ENCODE data around the gene KANK2.

KANK2 gene

DNA sequence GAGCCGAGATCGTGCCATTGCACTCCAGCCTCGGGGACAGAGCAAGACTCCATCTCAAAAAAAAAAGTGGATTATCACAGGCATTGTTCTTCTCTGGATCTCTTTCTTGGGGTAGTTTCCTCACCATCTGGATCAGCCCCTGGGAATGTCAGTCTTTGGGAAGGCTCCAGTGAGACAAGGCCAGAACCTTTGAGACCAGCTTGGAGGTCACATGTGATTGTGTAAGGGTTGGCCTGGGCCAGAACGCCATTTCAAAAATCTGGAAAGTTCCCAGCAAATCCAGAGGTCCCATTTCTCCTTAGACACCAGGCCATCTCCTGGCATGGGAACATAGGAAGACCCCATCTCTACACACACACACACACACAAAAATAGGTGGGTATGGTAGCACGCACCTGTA is 27.8 kb upstream of the KANK2 start:
- no peak for DNase-seq

DNA sequence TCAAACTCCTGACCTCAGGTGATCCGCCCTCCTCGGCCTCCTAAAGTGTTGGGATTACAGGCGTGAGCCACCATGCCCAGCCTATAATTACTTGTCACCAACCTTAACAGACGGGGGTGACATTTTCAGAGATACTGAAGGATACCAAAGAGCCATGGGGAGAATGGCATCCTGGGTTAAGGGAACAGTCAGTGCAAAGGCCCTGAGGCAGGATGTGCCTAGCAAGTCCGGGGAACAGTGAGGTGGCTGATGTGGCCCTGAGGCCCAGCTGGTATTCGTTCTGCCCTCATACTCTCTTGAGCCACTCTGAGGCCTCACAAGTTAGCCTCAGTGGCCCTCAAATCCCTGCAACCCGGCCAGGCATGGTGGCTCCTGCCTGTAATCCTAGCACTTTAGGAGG is 27.1 kb upstream of the KANK2 start:
- DNase-seq: no peak

DNA sequence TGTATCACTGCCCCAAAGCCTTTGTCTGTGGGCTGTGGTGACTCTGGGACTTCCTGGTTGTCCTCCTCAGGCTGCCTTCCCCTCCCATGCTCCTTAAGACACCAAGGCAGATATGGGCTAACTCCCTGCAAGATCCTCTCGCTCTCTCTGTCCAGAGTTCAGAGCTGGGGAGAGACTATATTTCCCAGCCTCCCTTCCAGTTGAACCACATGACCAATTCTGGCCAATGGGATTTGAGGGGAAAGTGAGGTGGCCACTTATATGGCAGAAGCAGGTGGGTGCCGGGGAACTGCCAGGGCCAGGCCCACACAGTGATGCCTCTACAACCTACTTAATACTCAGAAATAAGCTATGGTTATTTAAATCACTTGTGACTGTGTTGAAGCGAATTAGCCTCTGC is 25.9 kb upstream of the KANK2 start:
- no peak for DNase-seq

DNA sequence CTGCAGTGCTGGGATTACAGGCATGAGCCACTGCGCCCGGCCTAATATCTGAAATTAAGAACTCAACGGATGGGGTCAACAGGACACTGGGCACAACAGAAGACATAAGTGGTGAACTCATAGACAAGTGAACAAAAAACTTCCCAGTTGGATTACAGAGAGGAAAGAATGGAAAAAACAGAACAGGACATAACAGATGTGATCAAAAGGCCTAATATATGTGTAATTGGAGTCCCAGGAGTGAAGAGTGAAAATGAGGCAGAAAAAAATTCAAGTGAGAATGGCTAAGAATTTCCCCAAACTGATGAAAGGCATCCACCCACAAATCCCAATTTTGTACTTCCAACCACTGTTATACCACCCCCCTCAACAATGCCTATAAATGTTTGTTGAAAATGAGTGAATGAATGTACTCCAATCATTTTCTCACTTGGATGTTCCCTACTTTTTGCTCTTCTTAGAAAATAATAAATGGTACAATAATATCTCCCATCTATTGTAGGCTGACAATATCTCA is 23.8 kb upstream of the KANK2 start:
- DNase-seq: no peak

DNA sequence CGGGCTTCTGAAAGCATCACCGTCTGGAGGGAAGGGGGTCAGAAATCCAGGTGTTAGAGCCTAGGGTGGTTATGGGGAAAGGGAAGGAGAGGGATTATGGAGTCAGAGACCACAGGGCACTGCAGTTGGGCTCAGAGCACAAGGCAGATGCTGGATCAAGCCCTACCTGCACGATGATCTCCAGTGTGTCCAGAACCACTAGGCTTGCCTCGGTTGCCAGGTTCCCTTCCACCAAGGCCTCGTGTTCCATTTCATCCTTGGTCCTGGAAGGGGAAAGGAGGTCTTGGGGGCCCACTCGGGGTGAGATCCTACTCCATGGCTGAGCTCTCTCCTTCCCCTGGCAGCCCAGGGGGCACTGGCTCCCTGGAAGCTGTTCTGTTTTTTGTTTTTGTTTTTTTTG is 17.0 kb upstream of the KANK2 start:
- DNase-seq: no peak

DNA sequence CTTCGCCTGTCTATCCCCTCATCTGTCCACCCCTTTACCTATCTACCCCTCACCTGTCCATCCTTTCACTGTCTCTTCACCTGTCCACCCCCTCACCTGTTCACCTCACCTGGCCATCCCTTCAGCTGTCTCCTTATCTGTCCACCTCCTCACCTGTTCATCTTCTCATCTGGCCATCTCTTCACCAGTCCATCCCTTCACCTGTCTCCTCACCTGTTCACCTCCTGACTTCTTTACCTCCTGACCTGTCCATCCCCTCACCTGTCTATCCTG is 13.2 kb upstream of the KANK2 start:
- DNase-seq: no peak

DNA sequence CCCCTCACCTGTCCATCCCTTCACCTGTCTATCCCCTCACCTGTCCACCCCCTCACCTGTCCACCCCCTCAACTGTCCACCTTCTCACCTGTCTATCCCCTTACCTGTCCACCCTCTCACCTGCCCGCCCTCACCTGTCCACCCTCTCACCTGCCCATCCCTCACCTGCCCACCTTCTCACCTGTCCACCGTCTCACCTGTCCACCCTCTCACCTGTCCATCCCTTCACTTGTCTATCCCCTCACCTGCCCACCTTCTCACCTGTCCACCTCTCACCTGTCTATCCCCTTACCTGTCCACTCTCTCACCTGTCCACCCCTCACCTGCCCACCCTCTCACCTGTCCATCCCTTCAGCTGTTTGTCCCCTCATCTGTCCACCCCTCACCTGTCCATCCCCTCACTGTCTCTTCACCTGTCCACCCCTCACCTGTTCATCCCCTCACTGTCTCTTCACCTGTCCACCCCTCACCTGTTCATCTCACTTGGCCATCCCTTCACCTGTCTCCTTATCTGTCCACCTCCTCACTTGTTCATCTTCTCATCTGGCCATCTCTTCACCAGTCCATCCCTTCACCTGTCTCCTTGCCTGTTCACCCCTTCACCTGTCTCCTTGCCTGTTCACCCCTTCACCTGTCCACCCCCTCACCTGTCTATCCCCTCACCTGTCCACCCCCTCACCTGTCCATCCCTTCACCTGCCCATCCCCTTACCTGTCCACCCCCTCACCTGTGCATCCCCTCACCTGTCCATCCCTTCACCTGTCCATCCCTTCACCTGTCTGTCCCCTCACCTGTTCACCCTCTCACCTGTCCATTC is 12.7 kb upstream of the KANK2 start:
- DNase-seq: no peak

DNA sequence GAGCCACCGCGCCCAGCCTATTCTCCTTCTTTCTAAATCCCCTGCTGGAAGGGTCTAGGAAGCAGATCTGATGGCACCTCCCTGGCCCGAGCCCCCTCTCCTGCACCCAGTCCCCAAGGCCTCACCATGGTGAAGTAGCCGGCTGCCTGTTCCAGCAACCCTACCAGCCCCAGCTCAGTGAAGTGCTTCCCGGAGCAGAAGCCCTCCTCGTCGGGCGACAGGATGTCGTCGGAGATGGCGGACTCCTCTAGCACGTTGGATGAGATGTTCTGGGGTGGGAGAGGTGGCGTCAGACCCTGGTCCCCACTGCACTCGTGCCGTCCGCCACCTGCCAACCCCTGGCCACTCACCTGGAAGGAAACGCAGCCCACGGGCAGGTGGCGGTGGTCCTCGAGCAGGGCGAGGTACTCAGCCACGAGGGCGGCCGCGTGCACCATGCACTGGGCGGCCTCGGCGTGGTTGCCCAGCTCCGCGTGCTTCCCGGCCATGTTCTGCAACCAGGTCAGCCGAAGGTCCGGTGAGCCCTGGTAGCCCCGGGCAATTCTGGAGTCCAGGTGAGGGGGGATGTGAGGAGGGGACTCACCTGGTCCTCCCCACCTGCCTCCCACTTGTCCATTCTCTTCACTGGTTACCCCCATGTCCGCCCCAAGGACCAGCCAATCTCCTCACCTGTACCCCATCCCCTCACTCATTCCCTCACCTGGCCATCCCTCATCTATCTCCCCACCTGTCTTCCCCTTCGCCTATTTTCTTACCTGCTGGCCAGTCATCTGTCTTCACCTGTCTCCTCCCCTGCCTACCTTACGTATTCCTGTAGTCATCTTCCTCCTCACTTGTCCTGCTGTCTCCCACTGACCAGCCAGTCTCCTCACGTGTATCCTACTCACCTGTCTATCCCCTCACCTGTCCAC is 11.5 kb upstream of the KANK2 start:
- peak; percentile 47 for DNase-seq

DNA sequence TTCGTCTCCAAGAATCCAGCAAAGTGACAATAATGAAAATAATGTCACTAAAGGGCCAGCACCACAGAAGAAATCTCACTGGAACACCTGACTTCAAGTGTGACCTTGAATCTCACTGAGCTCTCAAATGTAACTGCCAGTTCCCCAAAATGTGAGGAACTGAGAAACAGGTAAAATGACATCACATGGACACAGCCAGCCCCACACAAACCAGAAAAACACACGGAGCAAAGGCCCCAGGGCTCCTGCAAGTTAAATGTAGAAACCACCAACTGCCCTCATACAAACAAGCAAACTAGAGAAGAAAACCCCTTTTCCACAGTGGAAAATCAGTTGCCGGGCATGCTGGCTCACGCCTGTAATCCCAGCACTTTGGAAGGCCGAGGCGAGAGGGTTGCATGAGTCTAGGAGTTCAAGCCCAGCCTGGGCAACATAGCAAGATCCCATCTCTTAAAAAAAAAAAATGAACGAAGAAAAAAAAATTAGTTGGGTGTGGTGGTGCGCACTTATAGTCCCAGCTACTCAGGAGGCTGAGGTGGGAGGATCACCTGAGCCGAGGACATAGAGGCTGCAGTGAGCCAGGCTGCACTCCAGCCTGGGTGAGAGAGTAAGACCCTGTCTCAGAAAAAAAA is 8.7 kb upstream of the KANK2 start:
- no peak for DNase-seq

DNA sequence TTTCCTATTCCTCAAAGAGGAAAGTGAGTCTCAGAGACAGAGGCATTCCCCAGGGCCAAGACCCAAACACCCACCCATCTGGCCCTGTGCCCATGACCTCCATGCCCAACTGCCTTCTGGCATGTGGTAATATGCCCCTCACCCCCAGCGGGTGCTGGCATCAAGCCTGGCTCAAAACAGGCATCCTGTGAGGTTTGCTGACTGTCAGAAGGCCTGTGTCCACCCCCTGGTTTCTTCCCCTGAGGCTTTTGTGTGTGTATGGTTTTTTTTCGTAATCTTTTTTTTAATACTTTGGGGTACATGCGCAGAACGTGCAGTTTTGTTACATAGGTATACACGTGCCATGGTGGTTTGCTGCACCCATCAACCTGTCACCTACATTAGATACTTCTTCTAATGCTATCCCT is 7.6 kb upstream of the KANK2 start:
- DNase-seq: no peak

DNA sequence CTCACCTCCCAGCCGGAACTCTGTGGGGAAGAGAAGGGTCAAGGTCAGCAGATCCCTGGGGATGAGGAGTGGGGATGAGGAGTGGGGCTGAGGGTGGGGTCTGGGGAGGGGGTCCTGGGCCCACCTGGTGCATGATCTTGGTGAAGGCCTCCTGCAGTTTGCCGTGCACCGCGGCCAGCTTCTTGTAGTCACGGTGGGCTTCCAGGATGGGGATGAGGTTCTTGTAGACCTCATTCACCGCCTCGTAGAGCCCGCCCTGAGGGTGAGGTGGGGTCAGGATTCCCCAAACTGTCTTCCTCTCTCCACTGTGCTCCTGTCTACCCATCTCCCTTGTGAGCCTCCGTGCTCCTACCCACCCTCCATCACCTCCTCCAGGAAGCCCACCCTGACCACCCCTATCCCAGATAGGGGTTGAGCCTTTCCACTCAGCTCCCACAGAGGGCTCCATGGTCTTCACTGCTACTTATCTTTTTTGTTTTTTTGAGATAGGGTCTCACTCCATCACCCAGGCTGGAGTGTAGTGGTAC is 6.8 kb upstream of the KANK2 start:
- DNase-seq: no peak

DNA sequence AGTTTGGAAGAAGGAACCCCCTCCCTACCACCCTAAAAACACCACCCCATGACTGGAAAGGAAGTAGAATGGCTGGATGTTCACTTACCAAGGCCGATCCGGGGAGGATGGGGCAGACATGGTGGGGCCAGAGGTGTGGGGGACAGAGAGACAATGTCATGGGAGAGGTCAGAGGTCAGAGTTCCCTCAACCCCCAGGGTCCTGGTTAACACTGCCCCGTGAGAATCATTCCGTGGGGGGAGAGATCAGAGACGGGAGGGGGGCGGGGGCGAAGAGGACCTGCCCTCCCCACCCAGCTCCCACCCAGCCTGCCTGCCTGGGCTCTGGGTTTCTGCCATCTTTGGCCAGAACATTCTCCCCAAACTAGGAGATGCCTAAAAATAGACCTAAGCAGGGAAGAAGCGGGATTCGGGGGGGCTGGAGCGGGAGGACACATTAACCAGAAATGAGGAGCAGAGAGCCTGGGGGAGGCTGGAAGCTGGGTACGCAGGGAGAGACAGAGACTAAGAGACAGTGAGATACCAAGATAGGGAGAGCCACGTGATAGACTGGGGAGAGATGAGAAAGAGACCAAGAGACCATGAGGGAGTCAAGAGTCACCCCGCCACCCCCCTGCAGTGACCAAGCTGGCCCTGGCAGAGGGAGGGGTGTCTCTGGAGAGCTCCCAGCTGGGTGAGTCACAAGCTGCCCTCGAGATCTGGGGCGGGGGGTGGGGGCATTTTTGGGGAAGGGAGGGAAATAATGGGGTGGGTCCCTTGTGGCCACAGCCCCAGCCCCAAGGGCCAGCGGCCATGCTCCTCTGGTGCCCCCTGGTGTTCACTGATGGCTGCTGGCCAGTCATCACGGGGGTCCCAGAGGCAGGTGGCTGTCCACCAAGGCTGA is 6.1 kb upstream of the KANK2 start:
- no peak for DNase-seq

DNA sequence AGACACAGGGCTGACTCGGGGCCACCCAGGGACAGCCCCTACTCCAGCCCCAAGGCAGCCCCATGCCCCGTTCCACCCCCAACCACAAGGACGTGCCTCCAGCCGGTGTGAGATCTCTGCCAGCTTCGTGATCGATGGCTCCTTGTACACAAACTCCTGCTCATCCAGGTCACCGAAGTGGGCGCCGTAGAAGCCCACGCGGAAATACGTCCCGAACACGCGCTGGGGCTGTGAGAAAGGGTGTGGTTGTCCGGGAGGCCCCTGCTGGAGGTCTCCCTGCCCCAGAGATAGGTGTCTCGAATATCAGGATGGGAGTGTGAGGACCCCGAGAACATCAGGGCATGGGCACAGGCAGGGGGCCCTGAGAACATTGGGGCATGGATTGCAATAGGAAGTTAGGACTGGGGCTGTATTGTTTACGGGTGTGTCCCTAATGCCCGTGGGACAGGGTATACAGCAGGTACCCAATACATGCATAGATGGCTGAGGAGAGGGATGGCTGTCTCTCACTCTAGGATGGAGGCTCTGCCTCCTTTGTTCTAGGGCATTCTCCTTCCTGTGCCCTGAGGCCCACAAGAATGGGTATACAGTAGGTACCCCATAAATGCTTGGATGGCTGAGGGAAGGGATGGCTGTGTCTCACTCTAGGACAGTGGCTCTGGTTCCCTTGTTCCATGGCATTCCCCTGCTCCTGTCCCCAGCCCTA is 5.3 kb upstream of the KANK2 start:
- no peak for DNase-seq

DNA sequence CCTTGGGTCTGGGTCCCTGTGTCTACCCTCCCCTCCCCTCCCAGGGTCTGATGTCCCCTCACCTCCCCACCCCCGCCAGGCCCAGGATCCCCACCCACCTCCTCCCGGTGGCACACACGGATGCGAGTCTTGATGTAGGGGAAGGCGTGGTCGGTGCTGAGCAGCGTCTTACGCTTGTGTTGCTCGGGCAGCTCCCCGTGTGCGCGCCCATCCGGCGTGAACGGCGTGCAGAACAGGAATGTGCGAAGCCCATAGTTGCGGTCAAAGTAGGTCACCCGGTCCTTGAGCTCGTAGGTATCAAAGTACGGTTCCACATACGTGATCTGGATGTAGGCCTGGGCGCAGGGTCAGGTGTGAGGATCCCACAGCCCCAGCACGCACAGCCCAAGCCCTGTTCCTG is 4.4 kb upstream of the KANK2 start:
- DNase-seq: no peak

DNA sequence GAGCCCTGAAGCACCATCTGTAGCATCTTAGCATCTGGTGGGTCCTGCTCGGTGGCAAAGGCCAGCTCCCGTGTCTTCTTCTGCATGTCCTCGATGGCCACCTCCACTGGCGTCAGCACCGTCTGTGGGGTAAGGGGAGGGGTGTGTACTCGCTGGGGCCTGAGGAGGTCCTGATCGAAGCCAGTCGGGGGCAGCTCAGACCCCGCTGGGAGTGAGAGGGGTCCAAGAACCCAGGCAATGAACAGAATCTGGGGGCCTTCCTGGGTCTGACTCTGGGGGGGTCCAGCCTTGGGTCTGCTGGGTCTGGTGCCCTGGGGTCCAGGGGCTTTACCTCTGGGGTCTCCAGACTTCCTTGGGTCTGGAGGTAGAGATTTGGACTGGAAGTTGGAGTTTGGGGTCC is 3.6 kb upstream of the KANK2 start:
- DNase-seq: no peak

DNA sequence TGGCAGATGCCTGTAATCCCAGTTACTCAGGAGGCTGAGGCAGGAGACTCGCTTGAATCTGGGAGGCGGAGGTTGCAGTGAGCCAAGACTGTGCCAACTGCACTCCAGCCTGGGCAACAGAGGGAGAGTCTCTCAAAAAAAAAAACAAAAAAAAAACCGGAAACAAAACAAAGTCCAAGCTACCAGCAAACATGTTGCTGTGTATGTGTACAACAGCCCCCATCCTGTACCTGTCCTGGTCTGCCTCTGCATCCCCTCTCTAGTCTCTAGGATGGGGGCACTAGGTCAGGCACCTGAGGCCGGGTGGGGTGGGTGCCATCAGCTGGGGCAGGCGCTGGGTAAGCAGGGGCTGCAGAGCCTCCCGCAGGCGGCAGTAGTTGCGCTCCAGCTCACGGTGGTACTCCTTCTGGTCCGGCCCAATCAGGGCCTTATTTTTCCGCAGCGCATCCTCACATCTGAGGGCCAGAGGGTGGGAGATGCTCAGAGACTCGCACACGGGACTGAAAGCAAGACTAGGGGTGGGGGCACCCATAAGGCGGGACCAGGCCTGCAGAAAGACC is 2.8 kb upstream of the KANK2 start:
- DNase-seq: no peak

DNA sequence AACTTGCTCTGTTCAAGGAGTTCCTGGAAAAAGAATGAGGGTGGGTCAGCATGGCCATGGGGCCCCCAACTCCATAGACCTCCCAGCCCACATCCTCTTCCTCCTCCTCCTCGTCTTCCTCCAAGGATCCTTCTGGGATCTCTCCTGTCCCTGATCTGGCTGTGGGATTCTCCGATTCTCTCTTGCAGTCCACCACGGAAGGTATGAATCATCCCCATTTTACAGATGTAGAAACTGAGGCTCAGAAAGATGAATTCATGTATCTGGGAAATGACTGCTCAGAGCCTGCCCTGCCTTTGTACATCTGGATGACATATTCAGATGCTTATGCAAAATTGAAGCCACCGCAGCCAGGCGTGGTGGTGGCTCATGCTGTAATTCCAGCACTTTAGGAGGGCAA is 2.2 kb upstream of the KANK2 start:
- no peak for DNase-seq

DNA sequence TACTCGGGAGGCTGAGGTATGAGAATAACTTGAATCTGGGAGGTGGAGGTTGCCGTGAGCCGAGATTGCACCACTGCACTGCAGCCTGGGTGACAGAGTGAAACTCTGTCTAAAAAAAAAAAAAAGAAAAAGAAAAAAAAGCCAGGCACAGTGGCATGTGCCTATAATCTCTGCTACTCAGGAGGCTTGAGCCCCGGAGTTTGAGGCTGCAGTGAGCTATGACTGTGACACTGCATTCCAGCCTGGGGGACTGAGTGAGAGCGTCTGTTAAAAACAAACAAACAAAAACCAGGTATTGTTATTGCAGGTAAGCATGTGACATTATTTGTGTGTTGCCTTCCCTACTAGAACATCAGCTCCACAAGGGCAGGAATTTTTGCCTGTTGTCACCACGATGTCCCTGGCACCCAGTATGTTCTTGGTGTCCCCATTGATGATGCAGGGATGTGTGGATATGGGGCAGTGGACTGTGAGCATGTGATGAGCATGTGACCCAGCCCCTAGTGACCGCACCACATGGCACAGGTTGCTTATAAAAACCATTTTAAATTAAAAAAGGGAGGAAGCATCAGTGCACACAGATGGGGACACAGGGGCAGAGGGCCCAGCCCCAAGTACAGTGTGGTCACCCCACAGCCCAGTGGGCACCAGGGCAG is 1.6 kb upstream of the KANK2 start:
- DNase-seq: no peak

DNA sequence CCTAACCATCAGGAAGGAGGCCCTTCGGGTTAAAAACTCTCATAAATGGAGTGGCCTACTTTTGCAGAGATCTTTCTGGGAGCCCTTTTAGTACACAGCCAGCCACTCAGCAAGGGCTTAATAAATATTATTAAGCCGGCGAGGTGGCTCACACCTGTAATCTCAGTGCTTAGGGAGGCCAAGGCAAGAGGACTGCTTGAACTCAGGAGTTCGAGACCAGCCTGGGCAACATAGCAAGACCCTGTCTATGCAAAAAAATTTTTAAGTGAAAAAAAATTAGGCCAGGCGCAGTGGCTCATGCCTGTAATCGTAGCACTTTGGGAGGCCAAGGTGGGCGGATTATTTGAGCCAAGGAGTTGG is 810 bp upstream of the KANK2 start:
- no peak for DNase-seq

DNA sequence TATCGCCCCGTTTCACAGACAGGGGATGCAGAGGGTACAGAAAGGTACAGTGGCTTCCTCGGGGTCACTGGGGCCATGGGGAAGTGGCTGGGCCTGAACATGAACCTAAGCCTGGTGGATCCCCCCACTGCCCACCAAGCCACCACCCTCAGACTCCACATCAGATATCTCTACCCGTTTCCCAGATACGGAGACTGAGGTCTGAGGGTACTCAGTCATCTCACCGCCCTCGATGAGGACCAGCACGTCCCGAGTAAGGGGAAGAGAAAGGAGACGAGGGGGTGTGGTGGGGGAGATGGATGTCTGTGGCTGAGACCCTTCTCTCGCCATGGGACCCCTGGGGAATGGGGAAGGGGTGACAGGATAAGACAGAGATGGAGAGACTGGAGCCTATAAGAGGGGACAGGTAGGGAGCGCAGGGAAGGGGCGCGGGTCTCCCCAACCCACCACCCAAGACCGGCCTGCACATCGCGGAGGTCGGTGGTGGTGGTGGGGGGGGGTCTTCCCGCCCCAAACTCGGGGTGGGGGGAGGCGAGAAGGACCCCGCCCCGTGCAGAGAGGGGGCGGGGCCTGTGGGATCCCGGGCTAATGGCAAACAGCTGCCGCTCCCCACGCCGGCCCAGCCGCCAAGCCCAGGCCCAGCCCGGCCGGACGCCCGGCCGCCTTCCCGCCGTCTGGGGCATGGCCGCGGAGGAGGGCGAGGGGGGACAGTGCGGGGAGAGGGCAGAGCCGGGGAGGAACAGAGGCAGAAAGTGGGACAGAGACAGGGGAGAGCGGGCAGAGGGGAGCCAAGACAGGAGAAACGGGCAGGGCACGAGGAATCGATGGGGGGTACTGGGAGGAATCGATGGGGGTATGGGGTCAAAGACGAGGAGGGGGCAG is 698 bp downstream of the KANK2 start:
- DNase-seq: no peak
